Stomach (tissue), 4 donors: ENCODE results near the gene WDR45B.

Experiments
- POLR2A ChIP-seq, 4 donors: fragments of 450-650 bp; IDR thresholded peaks; one replicate each; pipeline ENCODE4 v1.6.1; 2016; ENCODE audit warnings: antibody characterized with exemption in 4 of 4, control low read depth in 2 of 4, mild to moderate bottlenecking in 1 of 4, moderate library complexity in 1 of 4
- POLR2AphosphoS5 ChIP-seq, 3 donors: sonication (generic); formaldehyde crosslinking; IDR thresholded peaks; one replicate each; pipeline ENCODE4 v1.6.1; 2016; ENCODE audit warnings: antibody characterized with exemption in 3 of 3

- no peak for TF ChIP-seq POLR2A (IDR thresholded peaks at IDR 0.05)
- no peak for TF ChIP-seq POLR2AphosphoS5 (IDR thresholded peaks at IDR 0.05)
These were observed 16.0 kb upstream of the WDR45B start for GRCh38 chr17:82664276-82664575.
